K562 treated with DMSO at 1 percent for 12 hours (cell line): ENCODE data around the gene DHRS4. TPM values are rescaled to one million over a fixed set of nuclear protein-coding genes. Genes with fewer than 3 reads are reported as not detected.

Experiments used
- total RNA-seq: library from RNA; unstranded; fragments of 300-600 nt; gene quantifications from 2 replicates; pipeline ENCODE4 v1.2.3, GENCODE V29; 2022; ENCODE audit not compliant: insufficient read depth

The DHRS4 gene
- 36.4 and 41.1 TPM in 2 replicates for total RNA-seq

DNA sequence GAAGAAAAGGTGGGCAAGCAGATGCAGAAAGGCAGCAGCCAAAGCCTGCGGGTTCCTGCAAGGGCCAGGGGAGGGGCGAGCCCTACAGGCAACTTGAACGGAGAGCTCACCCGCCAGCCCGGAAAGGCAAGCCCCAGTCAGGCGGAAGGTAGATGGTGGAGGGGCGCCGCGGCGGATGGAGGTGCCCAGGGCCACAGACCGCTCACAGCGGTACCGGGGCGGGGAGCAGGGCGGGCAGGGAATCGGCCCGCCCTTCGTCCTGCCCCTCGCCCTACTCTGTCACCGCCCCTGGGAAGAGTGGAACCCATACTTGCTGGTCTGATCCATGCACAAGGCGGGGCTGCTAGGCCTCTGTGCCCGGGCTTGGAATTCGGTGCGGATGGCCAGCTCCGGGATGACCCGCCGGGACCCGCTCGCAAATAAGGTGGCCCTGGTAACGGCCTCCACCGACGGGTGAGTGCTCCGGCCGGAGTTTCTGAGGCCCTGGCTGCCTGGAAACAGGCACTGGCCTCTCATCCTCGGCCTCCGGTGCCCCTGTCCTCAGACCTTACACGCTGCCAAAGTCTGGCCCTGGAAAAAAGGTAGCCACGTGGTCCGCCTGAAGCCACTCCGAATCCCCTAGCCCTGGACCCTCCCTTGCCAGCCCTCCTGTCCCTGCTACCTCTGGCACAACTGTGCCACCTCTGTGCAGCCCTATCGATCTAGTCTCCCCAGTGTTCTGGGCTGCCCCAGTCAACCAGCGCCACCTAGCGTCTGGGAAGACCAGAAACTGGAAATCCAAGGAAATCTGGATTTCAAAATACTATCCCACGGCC is at the start of gene DHRS4:
Gene DHRS4 (plus strand): TSS at position 307 of the 815 bp plus-strand sequence. CDS start 19 bp downstream, at position 326.

DNA sequence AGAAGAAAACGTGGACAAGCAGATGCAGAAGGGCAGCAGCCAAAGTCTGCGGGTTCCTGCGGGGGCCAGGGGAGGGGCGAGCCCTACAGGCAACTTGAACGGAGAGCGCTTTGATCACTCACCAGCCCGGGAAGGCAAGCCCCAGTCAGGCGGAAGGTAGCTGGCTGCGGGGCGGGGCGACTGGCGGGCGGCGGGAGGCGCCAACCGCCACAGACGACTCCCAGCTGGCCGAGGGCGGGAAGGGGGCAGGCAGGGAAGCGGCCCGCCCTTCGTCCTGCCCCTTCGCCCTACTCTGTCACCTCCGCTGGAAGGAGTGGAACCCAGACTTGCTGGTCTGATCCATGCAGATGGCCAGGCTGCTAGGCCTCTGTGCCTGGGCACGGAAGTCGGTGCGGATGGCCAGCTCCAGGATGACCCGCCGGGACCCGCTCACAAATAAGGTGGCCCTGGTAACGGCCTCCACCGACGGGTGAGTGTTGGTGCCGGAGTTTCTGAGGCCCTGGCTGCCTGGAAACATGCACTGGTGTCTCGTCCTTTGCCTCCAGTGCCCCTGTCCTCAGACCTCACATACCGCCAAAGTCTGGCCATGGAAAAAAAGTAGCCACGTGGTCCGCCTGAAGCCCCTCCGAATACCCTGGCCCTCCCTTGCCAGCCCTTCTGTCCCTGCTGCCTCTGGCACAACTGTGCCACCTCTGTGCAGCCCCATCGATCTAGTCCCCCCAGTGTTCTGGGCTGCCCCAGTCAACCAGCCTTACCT is 35.2 kb downstream of the DHRS4 start, which contains the start of gene DHRS4L2:
Gene DHRS4L2 (plus strand): TSS at position 323 of the 757 bp plus-strand sequence. CDS start 19 bp downstream, at position 342.

Other genes with a start within 250 kb of the DHRS4 start
- gene DHRS4L2, start 35.2 kb downstream of the DHRS4 start, total RNA-seq = 17.5 and 22.7 TPM in 2 replicates
- gene CARMIL3, start 98.2 kb downstream of the DHRS4 start, total RNA-seq = 0.28 and 0.36 TPM in 2 replicates
- not detected in 2 replicates for gene CPNE6, start 117.8 kb downstream of the DHRS4 start, total RNA-seq
- gene PCK2, start 140.5 kb downstream of the DHRS4 start, total RNA-seq = 81.1 and 86.3 TPM in 2 replicates
- 24.1 and 44.4 TPM in 2 replicates for gene DCAF11, start 161.0 kb downstream of the DHRS4 start, total RNA-seq
- 1.7 and 2.1 TPM in 2 replicates for gene NRL, start 161.2 kb downstream of the DHRS4 start, total RNA-seq
- gene FITM1, start 176.9 kb downstream of the DHRS4 start, total RNA-seq = not detected in 2 replicates
- 173 and 189 TPM in 2 replicates for gene PSME1, start 182.4 kb downstream of the DHRS4 start, total RNA-seq
- gene EMC9, start 187.8 kb downstream of the DHRS4 start, total RNA-seq = 41.4 and 46.4 TPM in 2 replicates
- gene PSME2, start 192.8 kb downstream of the DHRS4 start, total RNA-seq = 145 and 149 TPM in 2 replicates
- 31.0 and 40.2 TPM in 2 replicates for gene RNF31, start 193.7 kb downstream of the DHRS4 start, total RNA-seq
- 12.0 and 15.5 TPM in 2 replicates for gene IRF9, start 207.5 kb downstream of the DHRS4 start, total RNA-seq
- 0.75 and 2.7 TPM in 2 replicates for gene REC8, start 218.3 kb downstream of the DHRS4 start, total RNA-seq
- gene IPO4, start 235.0 kb downstream of the DHRS4 start, total RNA-seq = 12.2 and 13.1 TPM in 2 replicates
- gene TM9SF1, start 241.7 kb downstream of the DHRS4 start, total RNA-seq = 14.9 and 25.9 TPM in 2 replicates